ACC112 (cell line): Measurements from ENCODE around the gene FOSB.

ENCODE experiments used
- H2AFZ ChIP-seq: fragments of 200-600 bp; sonication (generic); one replicate; pipeline ENCODE4 v1.6.0; 2017; ENCODE audit warnings: antibody characterized with exemption, low read length; ENCODE audit not compliant: unreplicated experiment
- H3K27ac ChIP-seq: fragments of 200-600 bp; sonication (generic); 2 replicates; pipeline ENCODE4 v1.5.1; 2014; ENCODE audit warnings: low read depth, mild to moderate bottlenecking, antibody characterized with exemption, low read length, moderate library complexity
- H3K27me3 ChIP-seq: fragments of 200-600 bp; sonication (generic); 2 replicates; pipeline ENCODE4 v1.6.1; 2014; ENCODE audit warnings: mild to moderate bottlenecking, antibody characterized with exemption, low read length, moderate library complexity, mixed read lengths; ENCODE audit not compliant: insufficient read depth
- H3K36me3 ChIP-seq: fragments of 200-600 bp; sonication (generic); 2 replicates; pipeline ENCODE4 v1.6.1; 2016; ENCODE audit warnings: mild to moderate bottlenecking, antibody characterized with exemption, low read length, moderate library complexity, mixed read lengths; ENCODE audit not compliant: insufficient read depth
- H3K4me1 ChIP-seq: fragments of 200-600 bp; sonication (generic); one replicate; pipeline ENCODE4 v1.6.1; 2016; ENCODE audit warnings: low read length, mixed read lengths; ENCODE audit not compliant: insufficient read depth, unreplicated experiment, control insufficient read depth
- H3K4me3 ChIP-seq: fragments of 200-600 bp; sonication (generic); 2 replicates; pipeline ENCODE4 v1.5.1; 2014; ENCODE audit warnings: mild to moderate bottlenecking, low read depth, low read length
- H3K79me2 ChIP-seq: fragments of 200-600 bp; sonication (generic); one replicate; pipeline ENCODE4 v1.6.0; 2016; ENCODE audit warnings: low read length; ENCODE audit not compliant: control insufficient read depth, unreplicated experiment, insufficient read depth

The FOSB gene

DNA sequence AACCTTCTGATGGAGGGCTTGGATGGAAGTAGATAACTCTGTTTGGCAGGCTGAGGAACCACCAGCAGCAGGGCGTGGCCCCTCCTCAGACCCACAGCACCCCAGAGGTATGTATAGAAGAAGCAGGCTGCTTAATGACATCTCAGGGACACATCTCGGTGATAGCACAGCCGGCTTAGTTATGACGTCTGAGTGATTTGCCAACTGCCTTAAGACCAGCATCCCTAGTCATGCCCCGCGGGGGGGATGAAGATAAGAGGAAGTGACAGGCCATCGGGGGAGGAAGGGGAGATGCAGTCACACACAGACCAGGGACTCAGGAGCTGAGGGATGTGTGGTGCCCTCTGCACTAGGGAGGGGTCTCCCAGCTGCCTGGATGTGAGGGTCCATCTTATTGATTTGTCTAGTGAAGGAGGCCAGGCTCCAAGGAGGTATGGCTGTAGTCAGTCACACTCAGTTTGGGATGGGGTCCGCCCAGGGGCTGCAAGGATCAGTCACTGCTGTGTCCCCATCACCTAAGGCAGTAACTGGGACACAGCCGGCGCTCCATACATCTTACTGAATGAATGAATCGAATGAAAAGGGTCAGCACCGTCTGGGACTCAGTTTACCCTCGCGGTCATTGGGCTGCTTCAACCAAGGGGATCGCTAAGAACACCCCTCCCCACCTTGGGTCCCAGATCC lies 24.9 kb upstream of the FOSB start:
- no peak overlapping the region for H2AFZ ChIP-seq

GRCh38 chr19:45443462-45444317 lies 24.1 kb upstream of the FOSB start:
- peak overlapping the region; percentile 98 for H3K27ac ChIP-seq
- H3K4me3 ChIP-seq, result peak overlapping the region; percentile 72
- H2AFZ ChIP-seq, result no peak overlapping the region
- H3K79me2 ChIP-seq, result no peaks in the 10 kb centered on the region
- H3K36me3 ChIP-seq, result no peaks in the 10 kb centered on the region
- no peaks in the 10 kb centered on the region for H3K27me3 ChIP-seq
- peaks cover 22% of the 10 kb centered on the region for H3K4me1 ChIP-seq

More for the DNA sequence above, 24.9 kb upstream of the FOSB start:
- Histone ChIP-seq H3K4me3 (peak overlapping the region; percentile 61), H3K36me3 (no peaks in the 10 kb centered on the region), H3K79me2 (no peaks in the 10 kb centered on the region), H3K27me3 (no peaks in the 10 kb centered on the region), H3K4me1 (peaks cover 21% of the 10 kb centered on the region), H3K27ac (peak overlapping the region; percentile 98)

DNA sequence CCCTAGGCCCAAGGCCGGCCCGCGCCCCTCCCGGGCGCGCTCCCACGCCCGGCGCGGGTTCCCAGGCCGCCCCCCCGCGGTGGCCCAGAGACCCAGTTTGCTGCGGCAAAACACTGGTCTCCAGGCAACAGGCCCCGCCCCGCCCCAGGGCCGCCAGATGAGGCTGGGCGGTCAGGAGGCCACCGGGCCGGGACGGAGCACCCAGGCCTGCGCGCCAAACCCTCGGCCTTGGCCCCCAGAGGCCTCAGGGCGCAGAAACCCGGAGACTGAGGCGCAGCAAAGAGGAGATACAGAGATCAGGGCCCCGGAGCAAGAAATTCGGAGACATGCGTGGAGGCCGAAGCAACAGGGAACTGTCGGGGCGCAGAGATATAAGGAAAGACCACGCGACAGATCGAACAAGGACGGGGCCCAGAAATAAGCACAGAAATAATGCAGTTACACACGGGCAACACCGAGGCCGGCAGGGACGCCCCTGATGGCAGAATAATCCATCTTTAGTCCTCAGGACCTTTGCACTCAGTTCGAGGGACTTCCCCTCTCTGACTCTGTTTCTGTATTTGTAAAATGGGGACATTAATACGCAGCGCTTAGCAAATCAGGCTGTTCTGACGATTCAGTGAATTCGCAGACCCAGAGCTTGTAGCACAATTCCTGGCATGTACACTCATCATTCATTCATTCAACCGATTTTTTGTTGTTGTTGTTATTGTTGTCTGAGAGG lies 23.3 kb upstream of the FOSB start:
- Histone ChIP-seq H3K4me1 (peaks cover 26% of the 10 kb centered on the region), H3K27me3 (no peaks in the 10 kb centered on the region), H3K79me2 (no peaks in the 10 kb centered on the region), H3K36me3 (no peaks in the 10 kb centered on the region), H3K4me3 (peak overlapping the region; percentile 64), H2AFZ (no peak overlapping the region), H3K27ac (peak overlapping the region; percentile 98)

DNA sequence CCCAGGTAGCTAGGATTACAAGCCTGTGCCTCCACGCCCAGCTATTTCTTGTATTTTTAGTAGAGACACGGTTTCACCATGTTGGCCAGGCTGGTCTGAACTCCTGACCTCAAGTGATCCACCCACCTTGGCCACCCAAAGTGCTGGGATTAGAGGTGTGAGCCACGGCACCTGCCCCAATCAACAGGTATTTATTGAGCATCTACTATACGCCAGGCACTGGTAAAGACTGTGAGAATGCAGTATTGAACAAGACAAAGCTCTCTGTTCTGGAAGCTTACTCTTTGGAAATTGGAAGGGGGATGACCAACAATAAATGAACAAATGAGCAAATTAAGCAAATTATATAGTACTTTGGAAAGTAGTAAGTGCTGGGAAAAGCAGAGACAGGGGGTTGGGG lies 22.7 kb upstream of the FOSB start:
- Histone ChIP-seq H2AFZ (no peak overlapping the region), H3K4me1 (peaks cover 24% of the 10 kb centered on the region), H3K79me2 (no peaks in the 10 kb centered on the region), H3K27me3 (no peaks in the 10 kb centered on the region), H3K36me3 (no peaks in the 10 kb centered on the region), H3K4me3 (no peak overlapping the region), H3K27ac (no peak overlapping the region)

GRCh38 chr19:45446295-45446694 lies 21.5 kb upstream of the FOSB start:
- H3K4me1 ChIP-seq, result peaks cover 20% of the 10 kb centered on the region
- H3K27me3 ChIP-seq, result no peaks in the 10 kb centered on the region
- H3K79me2 ChIP-seq, result no peaks in the 10 kb centered on the region
- H3K27ac ChIP-seq, result no peak overlapping the region
- H2AFZ ChIP-seq, result no peak overlapping the region
- no peak overlapping the region for H3K4me3 ChIP-seq
- H3K36me3 ChIP-seq, result no peaks in the 10 kb centered on the region

DNA sequence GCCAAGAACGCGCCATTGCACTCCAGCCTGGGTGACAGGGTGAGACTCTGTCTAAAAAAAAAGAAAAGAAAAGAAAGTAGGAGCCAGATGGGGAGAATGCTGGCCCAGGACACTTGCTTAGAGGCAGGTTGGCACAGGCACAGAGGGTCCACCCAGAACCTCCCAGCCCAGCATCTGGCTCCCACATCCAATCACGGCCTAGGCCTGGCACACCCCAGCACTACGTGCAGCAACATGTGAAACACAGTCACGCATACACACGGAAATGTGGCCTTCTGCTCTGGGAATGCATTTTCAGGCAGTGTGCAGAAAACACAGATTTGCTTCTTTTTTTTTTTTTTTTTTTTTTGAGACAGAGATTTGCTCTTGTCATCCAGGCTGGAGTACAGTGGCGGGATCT lies 20.9 kb upstream of the FOSB start:
- Histone ChIP-seq H3K27me3 (no peaks in the 10 kb centered on the region), H3K79me2 (no peaks in the 10 kb centered on the region), H3K4me1 (peaks cover 24% of the 10 kb centered on the region)

GRCh38 chr19:45448425-45448756 lies 19.4 kb upstream of the FOSB start:
- H3K27me3 ChIP-seq, result no peaks in the 10 kb centered on the region
- peaks cover 20% of the 10 kb centered on the region for H3K4me1 ChIP-seq
- H3K36me3 ChIP-seq, result no peaks in the 10 kb centered on the region
- peak overlapping the region; percentile 43; the same call in 1 of the 2 replicates for H3K27ac ChIP-seq
- H3K79me2 ChIP-seq, result no peaks in the 10 kb centered on the region
- H3K4me3 ChIP-seq, result no peak overlapping the region
- no peak overlapping the region for H2AFZ ChIP-seq

More for the DNA sequence above, 20.9 kb upstream of the FOSB start:
- Histone ChIP-seq H2AFZ (no peak overlapping the region), H3K27ac (no peak overlapping the region), H3K36me3 (no peaks in the 10 kb centered on the region), H3K4me3 (no peak overlapping the region)

DNA sequence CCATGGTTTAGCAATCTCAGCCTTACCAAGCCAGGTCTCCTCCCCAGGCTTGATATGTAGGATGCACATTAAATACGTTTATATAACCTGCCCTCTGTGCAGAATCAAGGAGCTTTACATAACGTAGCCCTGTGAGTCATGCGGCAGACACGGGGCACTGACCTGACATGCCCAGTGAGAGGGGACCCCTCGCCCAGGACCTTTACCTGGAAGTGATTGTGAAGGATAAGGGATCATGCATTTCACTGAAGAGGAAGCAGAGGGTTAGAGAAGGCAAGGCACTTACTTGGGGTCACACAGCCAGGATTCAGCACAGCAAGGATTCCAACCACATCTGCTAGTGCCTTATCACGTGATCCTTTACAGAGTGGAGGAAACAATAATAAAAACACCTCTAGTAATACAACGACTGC lies 18.9 kb upstream of the FOSB start:
- H2AFZ ChIP-seq, result no peak overlapping the region
- peak overlapping the region; percentile 43; the same call in 1 of the 2 replicates for H3K27ac ChIP-seq
- no peak overlapping the region for H3K4me3 ChIP-seq
- peaks cover 20% of the 10 kb centered on the region for H3K4me1 ChIP-seq
- no peaks in the 10 kb centered on the region for H3K36me3 ChIP-seq
- no peaks in the 10 kb centered on the region for H3K27me3 ChIP-seq
- no peaks in the 10 kb centered on the region for H3K79me2 ChIP-seq

- H2AFZ ChIP-seq, result no peak overlapping the region
- no peaks in the 10 kb centered on the region for H3K36me3 ChIP-seq
- peaks cover 23% of the 10 kb centered on the region for H3K4me1 ChIP-seq
- H3K4me3 ChIP-seq, result peak overlapping the region; percentile 73
- H3K27ac ChIP-seq, result peak overlapping the region; percentile 84
- no peaks in the 10 kb centered on the region for H3K27me3 ChIP-seq
- no peaks in the 10 kb centered on the region for H3K79me2 ChIP-seq
Observed at GRCh38 chr19:45450012-45450333, 17.8 kb upstream of the FOSB start.

DNA sequence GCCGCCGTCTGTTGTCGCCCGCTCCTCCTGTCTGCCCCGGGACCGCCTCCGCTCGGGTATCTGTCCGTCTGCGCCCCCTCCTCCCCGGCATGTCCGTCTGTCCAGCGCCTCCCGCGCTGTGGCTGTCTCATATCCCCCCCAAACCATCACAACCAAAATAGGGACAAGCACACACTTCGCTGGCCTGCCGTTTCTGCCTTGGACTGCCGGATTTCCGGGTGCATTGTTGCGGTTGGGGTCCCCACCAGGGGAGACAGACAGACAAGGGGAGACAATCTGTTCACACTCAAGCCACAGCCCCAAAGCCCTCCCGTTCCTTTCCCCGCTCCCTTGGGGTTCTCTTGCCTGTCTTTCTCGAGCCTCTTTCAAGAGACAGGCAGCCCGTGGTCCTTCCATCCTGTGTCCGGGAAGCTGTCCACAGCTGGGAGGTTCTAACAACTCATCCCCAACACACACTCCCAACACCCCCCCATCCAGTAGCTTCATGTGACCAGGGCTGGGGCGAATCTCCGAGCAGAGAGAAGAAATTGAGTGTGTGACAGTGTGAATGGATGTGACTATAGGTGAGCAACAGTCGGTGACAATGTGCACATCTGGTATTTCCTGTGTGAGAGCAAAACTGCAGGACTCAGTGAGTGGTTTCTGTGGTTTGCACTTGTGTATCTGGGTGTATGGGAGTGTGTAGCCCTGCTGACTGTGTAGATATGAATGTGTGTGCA lies 16.5 kb upstream of the FOSB start:
- H3K27me3 ChIP-seq, result no peaks in the 10 kb centered on the region
- H3K27ac ChIP-seq, result peak overlapping the region; percentile 89
- peak overlapping the region; percentile 12 for H2AFZ ChIP-seq
- no peaks in the 10 kb centered on the region for H3K36me3 ChIP-seq
- peaks cover 29% of the 10 kb centered on the region for H3K4me1 ChIP-seq
- peak overlapping the region; percentile 90 for H3K4me3 ChIP-seq
- no peaks in the 10 kb centered on the region for H3K79me2 ChIP-seq
